GM15510 (cell line): ENCODE results near the gene CD99.

Experiments
- POLR2A ChIP-seq: IDR thresholded peaks from 3 replicates; pipeline ENCODE4 v1.6.1; 2011; ENCODE audit warnings: borderline replicate concordance; ENCODE audit not compliant: insufficient read length; ENCODE audit errors: extremely low read depth

Gene CD99

GRCh38 chrX:2707334-2707760, 16.3 kb downstream of the CD99 start:
- TF ChIP-seq POLR2A: no peak

DNA sequence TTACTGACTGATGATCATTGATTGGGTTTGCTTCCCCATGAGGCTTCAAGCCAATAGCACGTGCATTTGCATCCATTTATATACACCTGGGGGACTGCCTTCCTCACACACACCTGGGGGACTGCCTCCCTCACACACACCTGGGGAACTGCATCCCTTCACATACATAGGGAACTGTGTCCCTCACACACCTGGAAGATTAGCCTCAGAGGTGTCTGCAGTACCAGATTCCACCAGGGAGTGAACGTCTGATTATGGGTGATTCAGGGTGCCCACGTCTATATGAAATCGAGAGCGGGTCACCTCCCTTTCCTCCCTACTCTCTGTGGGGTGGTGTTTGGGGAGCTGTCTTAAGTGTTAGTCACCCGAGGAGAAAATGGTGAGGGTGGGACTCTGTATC, 16.9 kb downstream of the CD99 start:
- TF ChIP-seq POLR2A: no peak

DNA sequence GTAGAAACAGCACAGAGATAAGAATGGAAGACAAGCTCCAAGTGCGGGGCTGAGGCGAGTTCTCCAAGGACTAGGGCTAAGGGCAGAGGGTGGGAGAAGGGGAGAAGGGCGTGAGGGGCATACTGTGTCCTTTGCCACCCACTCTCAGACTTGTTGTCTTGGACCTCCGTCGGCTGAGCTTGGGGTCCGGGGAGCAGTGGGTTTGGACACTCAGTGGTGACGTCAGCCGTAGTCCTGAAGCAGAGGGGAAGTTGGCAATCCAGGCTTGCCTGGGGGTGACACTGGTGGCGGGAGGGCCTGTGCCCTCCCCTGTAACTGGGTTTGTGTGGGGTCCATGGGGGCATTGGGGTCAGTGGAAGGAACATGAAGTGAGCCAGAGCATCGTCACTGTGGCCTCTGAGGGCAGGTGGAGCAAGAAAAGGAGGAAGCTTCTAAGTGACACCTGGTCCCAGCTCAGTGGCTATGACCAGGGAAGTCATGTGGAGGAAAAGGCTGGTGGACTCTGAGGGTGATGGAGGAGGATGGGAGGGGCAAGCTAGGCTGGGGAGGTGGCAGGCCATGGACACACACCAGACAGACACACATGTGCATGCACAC, 17.6 kb downstream of the CD99 start:
- TF ChIP-seq POLR2A: no peak

DNA sequence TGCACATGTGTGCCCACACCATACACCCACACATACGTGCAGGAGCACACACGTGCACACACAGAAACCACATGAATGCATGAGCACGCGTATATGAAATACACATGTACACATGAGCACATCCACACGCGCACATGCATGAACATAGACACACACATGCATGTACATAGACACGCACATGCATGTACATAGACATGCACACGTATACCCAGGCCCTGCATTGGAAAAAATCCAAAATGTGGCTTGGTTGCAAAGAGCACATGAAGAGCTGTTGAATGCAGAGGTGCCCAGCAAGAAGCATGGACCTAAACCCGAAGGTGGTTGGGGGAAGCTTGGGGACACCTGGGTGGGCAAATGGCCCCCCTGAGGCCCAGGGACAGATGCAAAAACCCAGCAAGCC, 18.5 kb downstream of the CD99 start:
- no peak for TF ChIP-seq POLR2A

DNA sequence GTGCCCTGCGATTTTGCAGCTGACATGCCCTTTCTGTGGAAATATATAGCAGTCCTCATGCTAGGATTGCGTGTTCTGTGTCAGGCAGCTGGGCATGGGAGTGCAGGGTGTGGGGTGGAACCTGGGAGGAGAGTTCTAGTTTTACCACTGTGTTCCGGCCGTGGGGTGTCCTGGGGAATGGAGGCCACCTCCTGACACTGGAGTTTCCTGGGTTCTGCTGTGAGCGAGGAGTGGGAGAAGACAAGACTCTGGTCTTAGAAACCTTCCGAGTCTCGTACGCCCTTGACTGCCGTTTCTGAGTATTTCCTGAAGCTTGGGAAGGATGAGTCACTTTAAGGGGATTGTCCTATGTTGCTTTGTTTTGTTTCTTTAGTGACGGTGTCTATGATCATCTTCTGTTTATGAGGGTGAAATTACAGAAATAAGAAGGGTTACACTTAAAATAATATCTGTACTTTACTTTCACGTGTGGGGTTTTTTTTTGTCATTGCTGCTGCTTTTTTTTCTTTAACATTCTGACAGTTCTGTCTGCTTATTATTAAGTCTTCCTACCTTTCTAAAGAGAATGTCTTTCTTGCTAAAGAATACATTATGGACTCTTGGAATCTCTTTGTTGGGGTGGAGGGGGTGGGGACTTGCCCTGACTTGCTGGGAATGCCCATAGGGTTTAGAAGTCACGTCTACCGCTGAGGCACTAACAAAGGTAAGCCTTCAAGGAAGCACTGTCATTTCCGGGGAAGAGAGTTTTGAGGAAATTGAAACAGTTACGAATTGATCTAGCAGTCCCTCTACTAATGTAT, 19.1 kb downstream of the CD99 start:
- no peak for TF ChIP-seq POLR2A

DNA sequence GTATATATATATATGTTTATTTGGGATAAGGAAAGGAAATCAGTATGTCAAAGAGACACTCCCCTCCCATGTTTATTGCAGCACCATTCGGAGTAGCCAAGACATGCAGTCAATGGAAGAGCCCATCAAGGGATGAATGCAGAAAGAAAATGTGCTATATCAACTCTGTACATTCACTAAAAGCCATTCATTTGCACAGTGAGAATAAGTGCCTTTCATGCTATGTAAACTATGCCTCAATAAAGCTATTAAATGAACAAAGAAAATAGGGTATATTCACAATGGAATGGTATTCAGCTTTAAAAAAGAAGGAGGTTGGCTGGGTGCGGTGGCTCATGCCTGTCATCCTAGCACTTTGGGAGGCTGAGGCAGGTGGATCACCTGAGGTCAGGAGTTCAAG, 20.3 kb downstream of the CD99 start:
- TF ChIP-seq POLR2A: no peak

GRCh38 chrX:2712428-2712827, 21.3 kb downstream of the CD99 start:
- TF ChIP-seq POLR2A: no peak

DNA sequence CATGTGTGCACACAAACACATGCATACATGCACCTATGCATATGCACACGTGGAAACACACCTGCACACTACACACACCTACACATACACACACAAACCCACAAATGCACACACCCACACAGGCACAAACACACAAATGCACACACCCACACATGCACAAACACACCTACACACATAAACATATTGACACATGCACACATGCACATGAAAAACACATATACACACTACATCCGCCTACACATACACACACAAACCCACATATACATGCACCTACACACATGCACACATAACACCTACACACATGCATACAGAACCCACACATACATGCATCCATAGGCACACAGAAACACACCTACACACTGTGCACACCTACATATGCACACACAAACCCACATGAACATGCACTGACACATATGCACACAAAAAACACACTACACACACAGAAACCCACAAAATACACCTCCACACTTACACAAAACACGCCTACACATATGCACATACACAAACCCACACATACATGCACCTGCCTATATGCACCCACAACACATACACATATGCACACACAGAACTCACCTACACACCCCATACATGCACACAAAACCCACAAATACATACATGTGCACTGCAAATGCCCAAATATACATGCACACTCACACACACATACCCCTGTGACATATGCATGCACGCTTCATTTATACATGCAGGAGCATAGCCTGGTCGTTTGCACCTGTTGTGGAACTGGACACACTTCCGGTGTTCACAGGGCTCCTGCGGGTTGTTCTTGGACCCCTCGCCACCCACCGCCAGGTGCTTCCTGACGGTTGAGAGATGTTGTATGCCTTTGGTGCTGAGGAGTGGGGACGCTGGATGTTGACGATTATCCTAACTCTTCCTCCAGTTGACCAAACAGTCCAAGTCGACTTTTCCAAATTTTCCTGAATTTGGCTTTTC, 22.1 kb downstream of the CD99 start:
- TF ChIP-seq POLR2A: no peak

- no peak for TF ChIP-seq POLR2A
These were observed 23.5 kb downstream of the CD99 start for GRCh38 chrX:2714551-2714950.

DNA sequence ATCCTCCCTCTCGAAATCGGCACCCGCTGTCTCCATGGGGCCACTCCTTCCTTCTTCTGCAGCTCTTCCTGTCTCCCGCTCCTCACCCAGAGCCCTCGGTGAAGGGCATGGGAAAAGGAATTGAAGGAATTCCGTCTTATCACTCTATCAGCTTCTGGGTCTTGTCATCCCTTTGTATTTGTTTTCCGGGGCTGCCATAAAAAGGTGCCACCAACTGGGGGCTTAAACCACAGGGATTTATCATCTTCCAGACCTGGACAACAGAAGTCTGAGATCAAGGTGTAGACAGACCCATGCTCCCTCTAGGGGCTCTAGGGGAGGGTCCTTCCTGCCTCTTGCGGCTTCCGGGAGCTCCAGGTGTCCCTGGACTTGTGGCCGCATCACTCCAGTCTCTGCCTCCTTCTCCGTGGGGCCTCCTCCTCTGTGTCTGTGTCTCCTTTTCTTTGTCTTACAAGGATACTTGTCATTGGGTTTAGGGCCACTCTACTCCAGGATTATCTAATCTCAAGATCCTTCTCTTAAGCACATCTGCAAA, 24.0 kb downstream of the CD99 start:
- TF ChIP-seq POLR2A: no peak

GRCh38 chrX:2717312-2717711, 26.2 kb downstream of the CD99 start:
- no peak for TF ChIP-seq POLR2A

DNA sequence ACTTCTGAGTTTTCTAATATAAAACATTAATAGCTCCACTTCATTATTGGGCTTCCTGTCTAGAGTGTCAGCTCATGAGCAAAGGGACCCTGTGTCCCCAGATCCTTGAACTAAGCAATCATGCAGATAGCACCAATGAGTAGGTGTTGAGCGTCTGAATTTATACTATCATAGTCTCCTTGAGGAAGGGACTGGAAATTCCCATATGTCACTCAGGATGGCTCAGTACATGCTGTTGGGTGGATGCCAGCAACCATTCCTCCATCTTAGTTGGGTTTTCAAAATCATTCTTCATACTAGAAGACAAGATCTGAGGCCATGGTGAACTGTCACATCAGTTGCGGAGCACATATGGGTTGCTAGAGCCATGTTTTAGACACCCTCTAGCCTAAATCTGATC, 27.7 kb downstream of the CD99 start:
- TF ChIP-seq POLR2A: no peak

DNA sequence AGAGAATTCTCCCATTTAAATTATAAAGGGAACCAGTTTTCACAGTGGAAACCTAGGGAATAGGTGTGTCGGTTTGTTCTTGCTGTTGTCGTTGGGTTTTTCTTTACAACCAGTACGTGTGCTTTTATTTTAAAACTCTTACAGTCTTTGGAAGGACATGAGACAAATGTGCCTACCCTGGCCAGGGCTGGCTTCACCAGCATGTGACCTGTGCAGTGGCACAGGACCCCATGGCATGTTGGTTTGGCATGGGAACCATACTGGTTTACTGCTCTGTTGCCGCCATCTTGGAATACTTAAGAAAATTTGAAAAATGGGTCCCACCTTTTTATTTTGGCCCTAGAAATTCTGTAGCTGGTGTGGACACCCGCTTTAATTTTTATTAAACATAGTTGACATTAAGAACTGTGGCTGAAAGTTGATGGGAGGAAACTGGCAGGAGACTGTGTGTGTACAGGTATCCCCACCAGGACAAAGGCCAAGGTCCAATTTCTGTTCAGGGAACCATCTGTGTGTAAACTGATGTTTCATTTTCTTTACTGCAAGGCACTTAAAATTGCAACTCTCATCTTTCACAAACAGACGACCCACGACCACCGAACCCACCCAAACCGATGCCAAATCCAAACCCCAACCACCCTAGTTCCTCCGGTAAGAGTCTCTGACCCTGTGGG, 28.8 kb downstream of the CD99 start:
- TF ChIP-seq POLR2A: no peak

DNA sequence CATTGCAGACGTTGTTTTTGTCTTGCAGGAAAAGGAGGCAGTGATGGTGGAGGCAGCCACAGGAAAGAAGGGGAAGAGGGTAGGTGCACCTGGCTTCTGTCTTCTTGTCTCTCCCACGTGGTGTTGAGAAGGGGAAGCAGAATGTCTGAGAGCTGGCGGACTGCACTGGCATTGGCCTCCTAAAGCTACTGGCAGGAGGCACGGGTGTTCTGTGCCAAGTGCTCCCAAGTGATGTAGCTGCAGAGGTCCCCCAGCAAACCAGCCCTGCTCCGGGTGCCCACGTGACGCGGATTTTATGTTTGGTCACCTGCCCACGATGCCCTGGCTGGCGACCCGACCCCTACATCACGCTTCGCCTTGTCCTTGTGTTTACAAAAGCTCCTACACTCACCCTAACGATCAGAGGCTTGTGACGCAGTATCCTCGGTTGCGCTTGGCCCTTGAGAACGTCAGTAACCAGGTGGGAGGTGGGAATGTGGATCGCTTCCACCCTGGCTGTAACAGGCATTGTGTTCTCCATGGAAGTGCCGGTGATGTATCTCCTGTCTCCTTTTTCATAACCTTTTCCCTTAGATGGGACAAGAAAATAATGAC, 32.3 kb downstream of the CD99 start:
- no peak for TF ChIP-seq POLR2A
